ENCODE results near the gene NCKAP5.

The NCKAP5 gene

GRCh38 chr2:133453032-133453431 is 115.2 kb downstream of the NCKAP5 start:
- no peak for DNase-seq

GRCh38 chr2:133452583-133452982 is 115.7 kb downstream of the NCKAP5 start:
- DNase-seq = no peak

- DNase-seq = no peak
Observed at GRCh38 chr2:133452146-133452545, 116.1 kb downstream of the NCKAP5 start.

DNA sequence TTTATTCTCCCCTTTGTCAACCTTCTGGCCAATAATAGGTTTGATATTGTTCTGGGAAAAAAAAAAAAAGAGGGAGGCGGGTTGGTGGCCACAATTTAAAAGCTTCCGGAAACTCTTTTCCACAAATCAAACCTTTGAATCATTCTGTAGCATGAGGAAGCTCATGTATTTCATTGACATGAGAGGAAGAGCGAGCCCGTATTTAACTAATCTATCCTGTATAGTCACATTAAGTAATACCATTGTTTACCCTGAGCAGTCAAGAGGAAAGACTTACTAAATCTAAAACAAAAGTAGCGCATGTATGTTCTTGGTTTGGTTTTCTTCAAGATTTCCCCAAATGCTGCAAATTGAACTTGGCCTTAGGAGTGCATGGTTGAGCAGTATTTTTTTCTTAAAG is 120.1 kb downstream of the NCKAP5 start:
- no peak for DNase-seq

DNA sequence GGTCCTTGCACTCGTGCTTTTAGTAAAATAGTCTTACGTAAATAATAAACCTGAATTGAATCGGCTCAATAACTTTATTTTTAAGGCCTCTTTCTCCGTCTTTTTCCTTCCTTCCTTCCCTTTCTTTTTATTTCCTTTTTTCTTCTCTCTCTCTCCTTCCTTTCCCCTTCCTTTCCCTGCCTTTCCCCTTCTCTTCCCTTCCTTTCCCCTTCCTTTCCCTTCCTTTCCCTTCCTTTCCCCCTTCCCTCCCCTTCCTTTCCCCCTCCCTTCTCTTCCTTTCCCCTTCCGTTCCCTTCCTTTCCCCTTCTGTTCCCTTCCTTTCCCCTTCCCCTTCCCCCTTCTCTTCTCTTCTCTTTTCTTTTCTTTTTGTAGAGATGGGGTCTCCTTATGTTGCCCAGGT is 121.0 kb downstream of the NCKAP5 start:
- DNase-seq = no peak

DNA sequence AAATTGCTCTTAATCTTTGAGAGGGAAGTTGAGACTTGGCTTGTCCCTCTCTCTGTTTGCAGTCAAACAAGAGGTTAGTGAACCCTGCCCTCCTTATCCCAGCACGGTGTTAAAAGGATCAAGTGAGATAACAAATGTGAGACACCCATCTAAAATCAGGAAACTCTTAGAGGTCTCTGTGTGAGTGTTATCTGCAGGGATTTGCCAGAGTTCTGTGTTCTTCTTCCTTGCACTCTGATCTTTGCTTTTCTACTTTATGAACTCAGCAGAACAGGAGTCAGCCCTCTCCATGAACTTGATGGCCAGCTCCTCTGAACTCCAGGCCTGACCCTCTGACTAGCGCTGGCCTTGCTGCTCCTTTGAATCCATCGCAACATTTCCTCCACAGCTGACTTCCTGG is 123.8 kb downstream of the NCKAP5 start:
- no peak for DNase-seq

- DNase-seq = no peak
Observed at GRCh38 chr2:133442393-133442792, 125.9 kb downstream of the NCKAP5 start.

- no peak for DNase-seq
Observed at GRCh38 chr2:133439565-133439920, 128.7 kb downstream of the NCKAP5 start.

DNA sequence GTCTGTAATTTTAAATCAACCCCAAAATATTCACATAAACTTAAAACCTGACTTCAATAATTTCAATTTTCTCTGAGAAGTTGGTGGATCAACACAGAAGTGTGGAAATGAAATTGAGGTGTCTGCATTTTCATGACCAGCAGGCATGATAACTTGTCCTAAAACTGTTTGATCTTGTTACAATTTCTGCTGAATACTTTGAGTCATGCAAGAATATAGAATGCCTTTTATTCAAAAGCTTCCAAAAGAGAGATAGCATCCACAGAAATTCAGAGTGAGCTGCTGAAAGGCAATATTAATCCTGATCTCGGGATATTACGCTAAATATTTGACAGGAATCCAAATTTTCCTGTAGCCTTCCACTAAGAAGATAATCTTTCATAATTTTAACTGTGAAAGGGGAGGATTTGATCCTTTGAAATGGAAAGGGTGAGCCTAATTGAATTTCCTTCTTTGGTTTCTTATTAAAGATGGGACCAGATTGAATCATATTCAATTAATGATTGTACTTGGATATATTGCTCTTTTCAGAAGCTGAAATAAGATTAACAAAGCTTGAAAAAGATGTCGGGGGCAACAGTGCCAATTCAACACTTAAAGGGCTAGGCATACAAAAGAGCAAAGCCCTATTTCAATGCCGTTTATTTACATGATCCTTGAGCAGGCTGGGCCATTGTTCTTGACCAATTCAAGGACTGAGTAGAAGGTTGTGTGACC is 129.3 kb downstream of the NCKAP5 start:
- DNase-seq = peak; percentile 68

- peak; percentile 6 for DNase-seq
Observed at GRCh38 chr2:133438026-133438425, 130.2 kb downstream of the NCKAP5 start.

DNA sequence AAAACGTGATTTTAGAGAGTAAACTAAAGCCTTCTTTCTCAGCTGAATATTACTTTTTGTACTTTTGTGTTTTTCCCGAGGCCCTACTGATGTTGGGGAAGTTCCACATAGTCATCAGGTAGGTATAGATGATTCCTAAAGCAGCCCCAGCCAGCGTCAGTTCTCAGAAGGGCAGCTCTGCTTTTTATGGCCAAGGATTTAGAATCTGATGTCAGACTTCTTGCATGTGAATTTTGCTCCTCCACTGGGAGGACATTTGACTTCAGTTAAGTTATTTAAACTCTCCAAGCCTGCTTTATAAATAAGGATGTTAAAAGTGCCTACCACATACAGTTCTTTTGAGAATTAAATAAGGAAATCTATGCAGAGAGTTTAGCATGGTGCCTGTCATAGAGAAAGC is 130.8 kb downstream of the NCKAP5 start:
- no peak for DNase-seq

GRCh38 chr2:133434959-133435668 is 133.1 kb downstream of the NCKAP5 start:
- peak; percentile 42 for DNase-seq

- no peak for DNase-seq
Observed at GRCh38 chr2:133433455-133434451, 134.5 kb downstream of the NCKAP5 start.

GRCh38 chr2:133432778-133433177 is 135.5 kb downstream of the NCKAP5 start:
- no peak for DNase-seq

DNA sequence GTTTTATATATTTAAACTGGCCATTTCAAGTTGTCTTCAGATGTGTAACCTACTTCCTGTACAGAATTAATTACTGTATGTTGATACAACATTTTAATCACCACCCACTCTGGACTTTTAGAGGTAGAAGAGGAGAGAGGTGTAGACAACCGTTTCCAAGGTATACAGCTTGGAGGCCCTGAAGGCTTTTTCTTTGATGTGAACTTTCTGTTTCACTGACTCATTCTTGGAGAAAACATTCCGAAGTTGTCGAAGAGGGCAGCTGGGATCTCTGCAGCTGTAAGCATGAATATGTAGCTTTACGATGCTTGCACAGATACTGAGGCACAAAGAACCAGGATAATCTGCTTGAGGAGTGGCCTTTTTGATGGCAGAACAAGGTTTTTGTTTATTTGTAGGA is 137.0 kb downstream of the NCKAP5 start:
- no peak for DNase-seq

DNA sequence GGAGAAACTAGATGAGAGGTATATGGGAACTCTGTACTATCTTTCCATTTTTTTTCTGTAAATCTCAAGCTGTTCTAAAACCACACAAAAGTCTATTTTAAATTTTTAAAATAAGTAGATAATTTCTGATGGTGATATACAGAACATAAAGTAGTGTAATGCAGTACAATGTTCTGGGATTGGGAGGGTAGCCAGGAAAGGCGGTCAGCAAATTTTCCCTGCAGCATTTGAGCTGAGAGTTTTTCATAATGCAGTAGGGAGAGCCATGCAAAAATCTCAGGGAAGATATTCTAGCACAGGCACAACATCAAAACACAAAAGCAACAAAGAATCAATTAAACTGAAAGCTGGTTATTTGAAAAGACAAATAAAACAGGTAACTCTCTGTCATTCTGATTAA is 141.5 kb downstream of the NCKAP5 start:
- DNase-seq = no peak

GRCh38 chr2:133425612-133426011 is 142.7 kb downstream of the NCKAP5 start:
- DNase-seq = no peak

- DNase-seq = no peak
Observed at GRCh38 chr2:133424876-133425275, 143.4 kb downstream of the NCKAP5 start.

GRCh38 chr2:133422931-133423351 is 145.3 kb downstream of the NCKAP5 start:
- DNase-seq = no peak

GRCh38 chr2:133421516-133422324 is 146.5 kb downstream of the NCKAP5 start:
- peak; percentile 85 for DNase-seq

DNA sequence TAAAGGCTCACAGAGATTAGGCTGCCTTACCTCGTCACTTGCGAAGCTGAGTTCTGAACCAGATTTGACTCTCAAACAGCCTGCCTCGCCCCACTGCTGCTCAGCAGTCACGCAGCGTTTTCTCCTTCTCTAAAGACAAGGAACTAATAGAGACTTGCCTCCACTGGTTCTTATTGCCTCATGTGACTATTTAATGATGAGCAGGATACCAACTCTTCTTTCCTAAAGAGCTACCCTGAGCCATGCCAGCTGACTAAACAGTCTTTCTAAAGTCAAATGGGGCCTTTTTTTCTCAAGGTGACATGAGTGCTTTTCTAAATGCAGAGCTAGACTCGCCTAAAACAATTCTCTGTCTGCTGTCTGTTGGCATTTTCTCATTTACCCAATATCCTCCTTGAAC is 147.5 kb downstream of the NCKAP5 start:
- DNase-seq = no peak

DNA sequence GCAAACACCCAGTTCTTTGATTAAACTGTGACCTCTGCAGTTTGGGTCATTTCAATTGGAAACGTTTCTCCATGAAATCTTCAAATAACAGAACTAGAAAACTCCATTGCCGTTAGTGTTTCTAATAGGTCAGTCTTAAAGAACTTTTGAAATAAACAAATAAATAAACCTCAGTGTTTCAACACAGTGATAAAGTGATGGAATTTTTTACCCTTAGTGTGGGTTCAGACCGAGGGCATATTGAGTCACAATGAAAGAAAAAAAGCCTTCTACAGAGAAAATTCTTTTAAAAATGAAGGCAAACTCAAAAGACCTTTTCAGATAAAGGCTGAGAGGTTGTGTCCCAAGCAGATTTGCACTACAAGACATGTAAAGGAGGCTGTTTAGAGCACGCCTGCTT is 149.6 kb downstream of the NCKAP5 start:
- no peak for DNase-seq

- DNase-seq = no peak
Observed at GRCh38 chr2:133418021-133418420, 150.2 kb downstream of the NCKAP5 start.
